CD4-positive, alpha-beta memory T cell (primary cell): ENCODE data around the gene TEX22. TPM values are rescaled to one million over a fixed set of nuclear protein-coding genes. Genes with fewer than 3 reads are reported as not detected.

Experiments used
- CTCF ChIA-PET: fragments of 350-600 bp; sonication (Branson Sonifier 250); formaldehyde crosslinking; loops from one replicate; lab custom pipeline; 2021; ENCODE audit warnings: inconsistent platforms; ENCODE audit not compliant: partially characterized antibody; lab: Charles Lee
- POLR2A ChIA-PET: fragments of 350-600 bp; sonication (Branson Sonifier 250); formaldehyde crosslinking; loops from one replicate; lab custom pipeline; 2021; ENCODE audit not compliant: partially characterized antibody; lab: Charles Lee
- DNase-seq, 5 donors: peaks; one replicate each; pipeline versions ENCODE4 v3.0.0 to v3.0.0-alpha.2; 2020 to 2022; ENCODE audit warnings: mixed read lengths in 1 of 5
- H3K27ac ChIP-seq: one replicate; pipeline ENCODE4 v1.7.0; 2013; ENCODE audit warnings: low read depth, low read length
- H3K27me3 ChIP-seq: 2 replicates; pipeline ENCODE4 v1.7.0; 2013; ENCODE audit warnings: mild to moderate bottlenecking, low read length, moderate library complexity; ENCODE audit not compliant: insufficient read depth
- H3K36me3 ChIP-seq: 2 replicates; pipeline ENCODE4 v1.7.0; 2013; ENCODE audit warnings: mild to moderate bottlenecking, low read length, moderate library complexity; ENCODE audit not compliant: insufficient read depth
- H3K4me1 ChIP-seq: 2 replicates; pipeline ENCODE4 v1.7.0; 2013; ENCODE audit warnings: mild to moderate bottlenecking, low read length, moderate library complexity; ENCODE audit not compliant: insufficient read depth
- H3K4me3 ChIP-seq, 2 donors: one replicate each; pipeline ENCODE4 v1.7.0; 2013; ENCODE audit warnings: low read length in 2 of 2, mild to moderate bottlenecking in 1 of 2
- H3K9me3 ChIP-seq, 2 donors: one replicate each; pipeline ENCODE4 v1.7.0; 2013; ENCODE audit warnings: low read length in 2 of 2, control low read depth in 1 of 2; ENCODE audit not compliant: control insufficient read depth in 1 of 2
- H3K27ac Mint-ChIP-seq, 7 donors: one replicate each; pipeline ENCODE4 v1.8.0; 2020 to 2021; ENCODE audit warnings: mixed read lengths in 7 of 7, mild to moderate bottlenecking in 6 of 7, inconsistent platforms in 3 of 7, moderate library complexity in 3 of 7
- H3K27me3 Mint-ChIP-seq, 2 donors: one replicate each; pipeline ENCODE4 v1.8.0; 2020 to 2021; ENCODE audit warnings: mixed read lengths in 2 of 2
- H3K36me3 Mint-ChIP-seq, 2 donors: one replicate each; pipeline ENCODE4 v1.8.0; 2020 to 2021; ENCODE audit warnings: mixed read lengths in 2 of 2, inconsistent platforms in 1 of 2, mild to moderate bottlenecking in 1 of 2
- H3K4me1 Mint-ChIP-seq, 4 donors: one replicate each; pipeline ENCODE4 v1.8.0; 2020 to 2021; ENCODE audit warnings: mixed read lengths in 4 of 4, mild to moderate bottlenecking in 1 of 4
- H3K4me3 Mint-ChIP-seq, 8 donors: one replicate each; pipeline ENCODE4 v1.8.0; 2020 to 2021; ENCODE audit warnings: mixed read lengths in 8 of 8, mild to moderate bottlenecking in 7 of 8, moderate library complexity in 6 of 8, inconsistent platforms in 3 of 8
- H3K9me3 Mint-ChIP-seq, 8 donors: one replicate each; pipeline ENCODE4 v1.8.0; 2020 to 2021; ENCODE audit warnings: mixed read lengths in 8 of 8, mild to moderate bottlenecking in 5 of 8, inconsistent platforms in 3 of 8, moderate library complexity in 1 of 8
- intact Hi-C: fragments of 100-400 bp; cut with micrococcal nuclease; formaldehyde crosslinking; loops from one replicate; pipeline ENCODE4 v1.15.1; 2023
- polyA plus RNA-seq, 2 donors: library from polyadenylated mRNA; unstranded; fragments of 300-500 nt; fragmentation: Illumina TruSeq; gene quantifications; one replicate each; pipeline ENCODE4 v1.2.3, GENCODE V29; 2021
- total RNA-seq, 2 experiments: library from RNA; stranded (reverse); gene quantifications; one replicate each; pipeline ENCODE4 v1.2.3, GENCODE V29; 2021

Gene TEX22
- total and polyA plus RNA-seq, 4 experiments from 2014 or later, result 4.7 to 7.5 TPM; not detected in 2

DNA sequence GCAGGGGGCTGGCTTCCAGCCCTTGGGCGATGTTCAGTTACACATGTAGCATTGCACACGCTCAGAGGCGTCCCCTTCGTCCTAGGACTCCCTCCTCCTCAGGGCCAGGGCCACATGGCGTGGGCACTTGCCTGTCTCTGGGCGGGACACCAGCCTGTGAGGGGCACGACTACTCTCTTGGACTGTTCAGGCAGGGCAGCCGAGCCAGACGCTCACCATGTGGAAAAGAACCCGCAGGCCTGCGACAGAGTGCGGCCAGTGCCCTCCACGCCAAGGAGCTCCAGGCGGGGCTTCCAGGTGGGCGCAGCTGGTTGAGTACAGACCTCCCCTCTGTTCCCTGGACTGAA is 42.2 kb downstream of the TEX22 start:
- Histone ChIP-seq H3K36me3 (peaks cover 5% of the 10 kb centered on the region), H3K27ac (no peak overlapping the region), H3K27me3 (no peaks in the 10 kb centered on the region), H3K9me3 (no peaks in the 10 kb centered on the region), H3K4me3 (no peak overlapping the region), H3K4me1 (no peaks in the 10 kb centered on the region)
- CTCF ChIA-PET, result no interaction called here
- no peaks in the 10 kb centered on the region for H3K9me3 Mint-ChIP-seq
- H3K36me3 Mint-ChIP-seq, result peaks cover 7 to 8% of the 10 kb centered on the region in 2 donors
- intact Hi-C loops, result loop anchor here (10.0 kb wide), 1 partner anchor 66 kb away; no protein-coding TSS in a partner anchor
- POLR2A ChIA-PET, result no interaction called here
- H3K4me1 Mint-ChIP-seq, result peaks cover 6 to 16% (median 11%) of the 10 kb centered on the region in 4 donors
- H3K27ac Mint-ChIP-seq, result no peak overlapping the region
- H3K27me3 Mint-ChIP-seq, result no peaks in the 10 kb centered on the region
- DNase-seq, result no peak
- H3K4me3 Mint-ChIP-seq, result no peak overlapping the region

DNA sequence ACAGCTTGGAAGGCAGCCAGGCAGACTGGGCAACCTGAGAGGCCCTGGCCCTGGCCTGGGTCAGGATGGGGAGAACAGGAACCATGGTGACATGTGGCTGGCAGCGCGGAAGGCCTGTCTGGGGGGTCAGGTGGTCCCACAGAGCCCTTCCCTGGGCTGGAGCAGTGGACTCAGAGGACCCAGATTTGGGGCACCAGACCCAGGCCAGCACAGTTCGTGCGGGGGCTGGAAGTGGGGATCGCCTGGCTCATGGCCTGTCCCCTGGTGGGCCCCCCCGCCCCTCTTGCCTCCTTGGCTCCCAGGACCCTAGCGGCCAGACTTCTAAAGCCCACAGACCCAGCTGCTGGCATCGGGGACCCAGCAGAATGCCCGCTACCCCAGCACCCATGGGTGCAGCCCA is 42.7 kb downstream of the TEX22 start:
- Histone ChIP-seq H3K4me3 (no peak overlapping the region), H3K27ac (no peak overlapping the region), H3K36me3 (peaks cover 5% of the 10 kb centered on the region), H3K9me3 (no peaks in the 10 kb centered on the region), H3K27me3 (no peaks in the 10 kb centered on the region), H3K4me1 (no peaks in the 10 kb centered on the region)
- intact Hi-C loops, result loop anchor here (10.0 kb wide), 1 partner anchor 66 kb away; no protein-coding TSS in a partner anchor
- Mint-ChIP-seq H3K4me1 (peaks cover 3 to 12% (median 8%) of the 10 kb centered on the region in 4 donors), H3K36me3 (peaks cover 5 to 8% of the 10 kb centered on the region in 2 donors), H3K4me3 (no peak overlapping the region), H3K27ac (no peak overlapping the region), H3K27me3 (no peaks in the 10 kb centered on the region), H3K9me3 (no peaks in the 10 kb centered on the region)
- ChIA-PET CTCF (no interaction called here), POLR2A (no interaction called here)
- DNase-seq, result no peak

- no peak for DNase-seq
- Mint-ChIP-seq H3K9me3 (peaks cover 0 to 2% (median 0%) of the 10 kb centered on the region in 8 donors), H3K27ac (peak overlapping the region in 2 of 7 donors; percentile 37 to 70), H3K4me1 (peaks cover 2 to 4% (median 3%) of the 10 kb centered on the region in 4 donors), H3K27me3 (no peaks in the 10 kb centered on the region), H3K36me3 (peaks cover 7 to 8% of the 10 kb centered on the region in 2 donors), H3K4me3 (no peak overlapping the region)
- Histone ChIP-seq H3K27me3 (no peaks in the 10 kb centered on the region), H3K9me3 (no peaks in the 10 kb centered on the region), H3K36me3 (peaks cover 5% of the 10 kb centered on the region), H3K4me1 (no peaks in the 10 kb centered on the region), H3K27ac (no peak overlapping the region), H3K4me3 (no peak overlapping the region)
- CTCF ChIA-PET, result no interaction called here
- POLR2A ChIA-PET, result interaction anchor here (1.0 kb wide), 1 partner anchor 44 kb away, joined by 3 read pairs; the partner anchor contains the start of gene CRIP1
- intact Hi-C loops, result loop anchor here (10.0 kb wide), 1 partner anchor 67 kb away; no protein-coding TSS in a partner anchor
Observed at GRCh38 chr14:105442125-105442524, 43.8 kb downstream of the TEX22 start.

DNA sequence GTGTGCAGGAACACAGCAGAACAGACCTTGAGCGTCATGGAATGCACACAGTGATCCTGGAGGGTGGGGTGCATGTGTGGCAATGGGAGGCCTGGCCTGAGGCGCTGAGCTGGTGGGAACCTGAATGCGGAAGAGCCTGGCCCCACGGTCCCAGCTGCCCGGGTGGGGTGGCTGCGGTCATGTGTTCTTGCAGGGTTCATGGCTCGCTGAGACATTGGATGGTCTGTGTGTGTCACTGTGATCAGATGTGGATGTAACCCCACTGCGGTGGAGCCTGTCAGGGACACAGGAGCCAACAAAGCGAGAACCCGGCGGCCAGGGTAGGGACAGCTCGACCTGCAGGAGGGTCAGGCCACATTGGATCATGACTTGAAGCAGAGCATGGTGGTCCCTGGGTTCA is 44.5 kb downstream of the TEX22 start:
- H3K4me1 ChIP-seq, result no peaks in the 10 kb centered on the region
- peaks cover 5% of the 10 kb centered on the region for H3K36me3 ChIP-seq
- Mint-ChIP-seq H3K36me3 (peaks cover 7 to 8% of the 10 kb centered on the region in 2 donors), H3K27me3 (no peaks in the 10 kb centered on the region), H3K27ac (no peak overlapping the region), H3K4me1 (peaks cover 2 to 4% (median 3%) of the 10 kb centered on the region in 4 donors), H3K4me3 (peak overlapping the region in 1 of 8 donors; percentile 26), H3K9me3 (peaks cover 0 to 2% (median 0%) of the 10 kb centered on the region in 8 donors)
- ChIA-PET CTCF (no interaction called here), POLR2A (no interaction called here)
- intact Hi-C loops, result loop anchor here (10.0 kb wide), 1 partner anchor 68 kb away; no protein-coding TSS in a partner anchor
- H3K27ac ChIP-seq, result no peak overlapping the region
- DNase-seq, result no peak
- no peaks in the 10 kb centered on the region for H3K9me3 ChIP-seq
- H3K4me3 ChIP-seq, result no peak overlapping the region
- no peaks in the 10 kb centered on the region for H3K27me3 ChIP-seq

DNA sequence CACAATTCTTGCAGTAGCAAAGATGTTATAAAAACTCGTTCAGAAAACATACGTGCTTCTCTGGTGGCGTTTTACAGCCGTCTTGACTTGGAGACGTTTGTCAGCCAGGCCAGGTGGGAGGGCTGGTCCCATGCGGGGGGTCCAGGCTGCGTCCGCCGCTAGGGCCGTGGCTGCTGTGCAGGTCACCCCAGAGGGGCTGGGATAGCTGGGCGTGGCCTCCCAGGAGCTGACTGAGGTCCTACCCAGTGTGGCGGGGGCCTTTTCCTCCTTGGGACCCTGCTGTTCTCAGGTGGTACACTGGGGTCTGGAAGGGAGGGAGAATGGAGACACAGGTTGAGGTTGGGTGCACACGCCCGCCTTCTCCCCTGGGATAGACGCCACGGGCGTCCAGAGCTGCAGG is 46.5 kb downstream of the TEX22 start:
- no peaks in the 10 kb centered on the region for H3K27me3 ChIP-seq
- no peak overlapping the region for H3K4me3 Mint-ChIP-seq
- no peaks in the 10 kb centered on the region for H3K27me3 Mint-ChIP-seq
- no peak overlapping the region for H3K27ac ChIP-seq
- ChIA-PET POLR2A (no interaction called here), CTCF (no interaction called here)
- DNase-seq, result no peak
- no peaks in the 10 kb centered on the region for H3K9me3 ChIP-seq
- peaks cover 5% of the 10 kb centered on the region for H3K36me3 ChIP-seq
- H3K4me1 ChIP-seq, result no peaks in the 10 kb centered on the region
- peaks cover 2 to 4% (median 3%) of the 10 kb centered on the region in 4 donors for H3K4me1 Mint-ChIP-seq
- H3K4me3 ChIP-seq, result no peak overlapping the region
- H3K27ac Mint-ChIP-seq, result no peak overlapping the region
- peaks cover 0 to 2% (median 0%) of the 10 kb centered on the region in 8 donors for H3K9me3 Mint-ChIP-seq
- intact Hi-C loops, result loop anchor here (10.0 kb wide), 1 partner anchor 70 kb away; no protein-coding TSS in a partner anchor
- peaks cover 7 to 8% of the 10 kb centered on the region in 2 donors for H3K36me3 Mint-ChIP-seq

GRCh38 chr14:105445290-105445689 is 47.0 kb downstream of the TEX22 start:
- Histone ChIP-seq H3K36me3 (peaks cover 5% of the 10 kb centered on the region), H3K4me1 (no peaks in the 10 kb centered on the region), H3K4me3 (no peak overlapping the region), H3K9me3 (no peaks in the 10 kb centered on the region), H3K27ac (no peak overlapping the region), H3K27me3 (no peaks in the 10 kb centered on the region)
- intact Hi-C loops, result loop anchor here (10.0 kb wide), 1 partner anchor 70 kb away; no protein-coding TSS in a partner anchor
- Mint-ChIP-seq H3K36me3 (peaks cover 7 to 8% of the 10 kb centered on the region in 2 donors), H3K27me3 (no peaks in the 10 kb centered on the region), H3K4me1 (peaks cover 2 to 4% (median 3%) of the 10 kb centered on the region in 4 donors), H3K9me3 (peaks cover 0 to 2% (median 0%) of the 10 kb centered on the region in 8 donors), H3K27ac (no peak overlapping the region), H3K4me3 (no peak overlapping the region)
- ChIA-PET CTCF (no interaction called here), POLR2A (no interaction called here)
- no peak for DNase-seq

GRCh38 chr14:105445901-105446845 is 47.8 kb downstream of the TEX22 start:
- Mint-ChIP-seq H3K27ac (peak overlapping the region in 1 of 7 donors; percentile 65), H3K4me3 (no peak overlapping the region), H3K4me1 (peaks cover 2 to 4% (median 3%) of the 10 kb centered on the region in 4 donors), H3K27me3 (no peaks in the 10 kb centered on the region), H3K9me3 (peaks cover 0 to 2% (median 0%) of the 10 kb centered on the region in 8 donors), H3K36me3 (peaks cover 7 to 8% of the 10 kb centered on the region in 2 donors)
- no peaks in the 10 kb centered on the region for H3K4me1 ChIP-seq
- H3K27ac ChIP-seq, result no peak overlapping the region
- no peaks in the 10 kb centered on the region for H3K27me3 ChIP-seq
- H3K4me3 ChIP-seq, result no peak overlapping the region
- ChIA-PET POLR2A (interaction anchor here (3.2 kb wide), 1 partner anchor 43 kb away, joined by 29 read pairs; no protein-coding TSS in a partner anchor), CTCF (interaction anchor here (2.4 to 3.1 kb wide), 3 partner anchors 35 to 75 kb away, joined by 9 to 20 read pairs (median 15); no protein-coding TSS in a partner anchor)
- no peak for DNase-seq
- peaks cover 11% of the 10 kb centered on the region for H3K36me3 ChIP-seq
- no peaks in the 10 kb centered on the region for H3K9me3 ChIP-seq
- intact Hi-C loops, result loop anchor here (10.0 kb wide), 1 partner anchor 71 kb away; no protein-coding TSS in a partner anchor
